Skin of body (tissue), 2 donors: ENCODE results near the gene DZIP1L. TPM values are rescaled to one million over a fixed set of nuclear protein-coding genes. Genes with fewer than 3 reads are reported as not detected.

Experiments
- DNase-seq: peaks from one replicate; lab custom pipeline; 2025; lab: John Stamatoyannopoulos, UW
- total RNA-seq: library from RNA; depleted of rRNA; stranded (reverse); fragments of >200 nt; gene quantifications from one replicate; pipeline ENCODE4 v1.2.3, GENCODE V29; 2014

Gene DZIP1L
- total RNA-seq, 1 donor from 2014 or later, result 23.9 TPM

DNA sequence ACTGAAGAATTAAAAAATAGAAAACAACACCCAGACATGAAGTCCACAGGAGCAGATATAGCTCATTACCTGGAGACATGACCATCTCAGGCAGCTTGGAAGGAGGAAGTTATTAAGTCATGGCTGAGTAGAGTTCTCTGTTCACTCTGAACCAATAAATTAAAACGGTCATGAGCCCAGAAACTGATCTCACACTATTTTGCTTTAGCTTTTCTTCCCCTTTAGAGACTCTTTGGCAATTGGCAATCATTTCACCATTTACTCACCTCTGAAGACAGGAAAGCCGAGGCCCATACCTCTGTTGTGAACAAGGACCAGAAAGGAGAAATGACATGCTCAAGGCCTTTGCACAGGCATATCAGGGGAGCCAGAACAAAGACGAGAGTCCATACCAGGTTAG, 78.8 kb downstream of the DZIP1L start:
- DNase-seq, result no peak

DNA sequence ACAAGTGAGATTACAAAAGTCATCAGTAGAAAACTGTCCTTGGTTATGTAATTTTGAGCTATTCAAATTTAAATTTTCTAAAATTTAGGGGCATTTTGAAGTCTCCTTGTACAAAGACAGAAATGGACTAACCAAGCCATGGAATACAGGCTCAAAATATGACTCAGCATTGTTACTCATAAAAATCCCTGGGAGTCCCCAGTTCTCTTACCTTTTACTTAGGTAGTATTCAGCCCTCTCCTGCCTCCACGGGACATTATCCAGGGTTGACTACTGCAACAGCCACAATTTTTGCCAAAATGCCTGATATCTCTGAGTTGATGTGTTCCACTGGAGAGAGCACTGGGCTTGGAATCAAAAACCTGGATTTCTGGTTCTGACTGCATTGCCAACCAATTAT, 80.5 kb downstream of the DZIP1L start:
- no peak for DNase-seq

DNA sequence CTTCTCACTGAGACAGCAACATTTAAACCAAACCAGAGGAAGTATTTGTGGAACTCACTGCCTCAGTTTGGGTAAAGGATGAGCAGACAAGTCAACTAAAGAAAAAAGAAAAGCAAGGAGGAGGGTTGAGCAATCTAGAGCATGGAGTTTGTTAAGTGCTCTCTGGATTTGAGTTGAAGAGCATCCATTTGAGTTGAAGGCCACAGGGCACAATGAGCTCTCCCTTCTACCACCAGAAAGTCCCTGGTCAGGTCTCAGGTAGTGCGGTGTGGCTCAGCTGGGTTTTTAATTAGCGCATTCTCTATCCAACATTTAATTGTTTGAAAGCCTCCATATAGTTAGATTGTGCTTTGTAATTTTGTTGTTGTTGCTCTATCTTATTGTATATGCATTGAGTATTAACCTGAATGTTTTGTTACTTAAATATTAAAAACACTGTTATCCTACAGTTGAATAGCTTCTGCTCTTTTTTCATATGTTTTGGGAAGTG, 82.2 kb downstream of the DZIP1L start:
- no peak for DNase-seq

DNA sequence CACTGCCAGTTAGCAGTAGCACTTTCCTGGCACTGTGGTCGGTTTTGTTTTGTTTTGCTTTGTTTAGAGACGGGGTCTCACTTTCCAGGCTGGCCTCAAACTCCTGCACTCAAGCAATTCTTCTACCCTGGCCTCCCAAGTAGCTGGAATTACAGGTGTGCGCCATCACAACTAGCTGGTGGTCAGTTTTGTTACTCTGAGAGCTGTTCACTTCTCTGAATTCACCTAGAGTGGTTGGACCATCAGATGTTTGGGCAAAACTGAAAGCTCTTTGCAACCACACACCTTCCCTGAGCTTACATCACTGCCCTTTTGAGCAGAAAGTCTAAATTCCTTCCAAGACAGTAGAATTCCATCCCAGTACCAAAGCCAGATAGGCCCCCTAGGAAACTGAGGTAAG, 82.8 kb downstream of the DZIP1L start:
- no peak for DNase-seq

DNA sequence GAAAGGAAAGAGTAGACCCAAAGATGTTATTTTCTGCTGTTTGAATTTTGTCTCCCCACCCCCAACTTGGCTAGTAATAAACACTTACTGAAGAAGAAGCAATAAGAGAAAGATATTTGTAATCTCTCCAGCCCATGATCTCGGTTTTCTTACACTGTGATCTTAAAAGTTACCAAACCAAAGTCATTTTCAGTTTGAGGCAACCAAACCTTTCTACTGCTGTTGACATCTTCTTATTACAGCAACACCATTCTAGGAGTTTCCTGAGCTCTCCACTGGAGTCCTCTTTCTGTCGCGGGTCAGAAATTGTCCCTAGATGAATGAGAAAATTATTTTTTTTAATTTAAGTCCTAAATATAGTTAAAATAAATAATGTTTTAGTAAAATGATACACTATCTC, 83.9 kb downstream of the DZIP1L start:
- DNase-seq, result no peak

DNA sequence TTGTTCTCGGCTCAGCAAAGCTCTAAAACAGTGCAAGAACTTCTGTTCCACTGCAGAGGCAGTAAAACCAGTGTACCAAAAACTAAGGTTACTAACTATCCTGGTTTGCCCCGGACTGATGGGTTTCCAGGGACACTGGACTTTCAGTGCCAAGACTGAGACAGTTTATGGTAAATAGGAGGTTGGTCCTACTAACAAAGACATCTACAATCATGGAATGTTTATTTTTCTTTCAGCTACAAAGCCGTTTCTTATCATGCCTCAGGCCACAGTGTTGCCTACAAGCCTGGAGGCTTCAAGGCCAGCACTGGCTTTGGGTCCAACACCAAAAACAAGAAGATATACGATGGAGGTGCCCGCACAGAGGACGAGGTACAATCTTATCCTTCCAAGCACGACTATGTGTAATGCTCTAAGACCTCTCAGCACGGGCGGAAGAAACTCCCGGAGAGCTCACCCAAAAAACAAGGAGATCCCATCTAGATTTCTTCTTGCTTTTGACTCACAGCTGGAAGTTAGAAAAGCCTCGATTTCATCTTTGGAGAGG, 84.6 kb downstream of the DZIP1L start:
- no peak for DNase-seq

DNA sequence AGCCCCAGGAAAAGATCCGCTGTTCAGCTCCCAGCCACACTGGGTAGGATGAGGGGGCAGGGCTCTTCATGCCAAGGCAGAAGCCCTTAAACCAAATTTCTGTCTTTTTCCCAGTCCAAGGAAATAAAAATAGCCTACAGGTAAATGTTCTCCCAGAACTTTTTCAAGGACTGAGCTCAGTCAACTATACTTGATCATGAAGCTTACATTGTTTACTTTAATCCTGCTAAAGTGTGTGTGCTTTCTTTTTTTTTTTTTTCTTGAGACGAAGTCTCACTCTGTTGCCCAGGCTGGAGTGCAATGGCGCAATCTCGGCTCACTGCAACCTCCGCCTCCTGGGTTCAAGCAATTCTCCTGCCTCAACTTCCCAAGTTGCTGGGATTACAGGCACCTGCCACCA, 87.6 kb downstream of the DZIP1L start:
- no peak for DNase-seq

DNA sequence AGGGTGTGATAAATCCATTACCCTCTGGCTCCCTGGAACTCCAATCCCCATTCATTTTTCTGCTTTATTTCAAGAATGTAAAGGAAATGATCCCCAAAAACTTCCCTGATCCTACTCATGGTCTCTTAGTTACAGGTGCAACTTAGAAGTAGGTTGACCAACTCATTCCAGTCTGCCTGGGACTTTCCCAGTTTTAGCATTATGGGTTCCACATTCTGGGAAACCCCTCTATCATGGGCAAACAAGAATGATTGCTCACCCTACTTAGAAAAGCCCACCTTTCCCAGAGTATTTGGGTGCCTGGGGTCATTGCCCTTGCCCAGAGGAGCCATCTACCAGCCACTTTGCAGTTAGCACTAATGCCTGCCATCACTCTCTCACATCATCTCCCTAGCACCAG, 89.9 kb downstream of the DZIP1L start:
- DNase-seq, result no peak

DNA sequence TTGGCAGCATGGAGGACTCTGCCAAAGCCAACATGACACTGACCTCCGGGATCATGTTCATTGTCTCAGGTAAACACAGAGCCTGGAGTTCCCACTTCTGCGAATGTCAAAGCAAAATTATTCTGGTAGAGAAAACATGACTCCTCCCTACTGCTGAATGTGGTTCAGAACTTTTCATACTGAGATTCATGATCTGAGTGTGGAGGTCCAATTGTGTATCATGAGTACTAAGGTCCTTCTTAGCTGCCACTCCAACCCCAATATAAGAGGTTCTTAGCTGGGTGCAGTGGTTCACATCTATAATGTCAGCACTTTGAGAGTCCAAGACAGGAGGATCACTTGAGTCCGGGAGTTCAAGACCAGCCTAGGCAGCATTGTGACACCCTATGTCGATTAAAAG, 91.7 kb downstream of the DZIP1L start:
- no peak for DNase-seq

DNA sequence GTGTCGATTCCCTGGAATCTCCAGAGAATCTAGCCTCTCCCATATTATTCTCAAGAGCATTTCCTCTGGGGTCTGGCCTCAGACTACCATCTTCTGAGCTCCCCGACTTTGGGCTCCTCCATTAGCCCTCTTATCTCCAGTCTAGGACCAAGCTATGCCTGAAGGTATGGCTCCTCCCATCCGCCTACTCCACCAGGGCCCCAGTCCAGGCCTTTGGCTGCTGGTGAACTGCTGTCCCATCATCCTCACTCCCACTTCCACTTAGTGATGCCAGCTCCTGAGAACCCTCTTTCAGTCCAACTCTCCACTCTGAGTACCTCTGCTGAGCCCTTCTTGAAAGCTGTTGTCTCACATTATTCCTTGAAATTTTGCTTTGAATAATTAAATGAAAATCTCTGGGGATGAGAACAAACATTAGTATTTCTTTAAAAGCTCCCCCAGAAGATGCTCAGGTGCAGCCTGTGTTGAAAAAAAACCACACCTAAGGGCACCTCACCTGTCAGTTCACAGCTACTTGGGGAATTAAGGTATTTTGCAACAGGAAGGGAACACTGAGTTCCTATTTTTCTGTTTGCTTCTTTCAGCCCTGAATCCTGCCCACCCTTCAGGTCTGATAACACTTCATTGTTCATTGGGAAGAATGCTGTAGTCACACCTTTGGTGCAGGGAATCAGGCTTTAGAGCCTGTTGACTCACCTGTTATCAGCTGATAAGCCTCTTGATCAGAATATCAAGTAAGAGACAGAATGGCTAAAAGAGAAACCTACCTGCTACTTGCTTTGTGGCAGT, 95.9 kb downstream of the DZIP1L start:
- no peak for DNase-seq

DNA sequence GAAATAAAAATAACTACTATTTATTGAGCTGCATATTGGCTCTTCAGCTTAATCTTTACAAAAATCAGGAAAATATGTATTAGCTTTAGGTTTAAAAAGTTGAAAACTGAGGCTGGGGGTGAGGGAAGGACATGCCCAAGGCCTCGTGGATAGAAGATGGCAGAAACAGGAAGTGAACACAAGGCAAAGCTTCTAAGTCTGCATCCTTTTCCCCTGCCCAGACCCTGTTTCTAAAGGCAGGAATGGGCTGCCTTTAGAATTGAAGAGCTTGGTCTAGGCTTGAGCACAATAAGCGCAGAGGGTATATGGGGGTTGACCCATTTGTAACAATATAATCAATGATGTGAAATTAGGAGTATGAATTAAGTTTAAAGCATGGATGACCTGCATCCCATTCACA, 99.3 kb downstream of the DZIP1L start:
- DNase-seq, result no peak

DNA sequence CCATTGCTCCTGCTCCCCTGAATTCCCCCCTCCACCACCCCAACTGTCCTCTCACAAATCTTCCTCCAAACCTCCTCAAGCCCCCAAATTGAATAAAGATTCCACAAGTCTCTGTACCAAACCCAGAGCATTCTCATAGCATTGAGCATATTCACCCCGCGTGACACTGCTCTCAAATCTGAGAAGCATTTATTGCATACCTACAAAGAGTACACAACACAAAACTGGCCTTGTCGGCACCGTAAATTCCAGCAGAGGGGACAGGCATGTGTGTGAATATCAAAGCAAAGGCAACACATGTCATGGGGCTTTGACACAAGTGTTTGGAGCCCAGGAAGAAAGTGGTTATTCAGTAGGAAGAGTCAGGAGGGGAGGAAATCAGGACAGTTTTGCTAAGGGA, 102.9 kb downstream of the DZIP1L start:
- DNase-seq, result no peak

Other genes with a start within 250 kb of the DZIP1L start
- gene CLDN18, start 105.4 kb downstream of the DZIP1L start, total RNA-seq, result not detected
- gene A4GNT, start 16.8 kb upstream of the DZIP1L start, total RNA-seq, result not detected
- gene DBR1, start 59.3 kb upstream of the DZIP1L start, total RNA-seq, result 16.3 TPM
- gene ARMC8, start 71.7 kb upstream of the DZIP1L start, total RNA-seq, result 47.1 TPM
- gene NME9, start 214.2 kb upstream of the DZIP1L start, total RNA-seq, result not detected
- 22.2 TPM for gene MRAS, start 233.0 kb upstream of the DZIP1L start, total RNA-seq